WERI-Rb-1 (cell line): Measurements from ENCODE around the gene NUCB2.

ENCODE experiments used
- DNase-seq: peaks from one replicate; pipeline ENCODE4 v3.0.0-alpha.2; 2020
- H3K27ac ChIP-seq: fragments of 250-450 bp; sonication (Bioruptor Pico); 2 replicates; pipeline ENCODE4 v1.5.1; 2020; ENCODE audit warnings: mild to moderate bottlenecking, moderate library complexity
- H3K27me3 ChIP-seq: fragments of 250-450 bp; sonication (Bioruptor Pico); 2 replicates; pipeline ENCODE4 v1.5.1; 2021; ENCODE audit warnings: mild to moderate bottlenecking, low read depth, moderate library complexity; ENCODE audit not compliant: insufficient read depth, severe bottlenecking
- H3K36me3 ChIP-seq: fragments of 250-450 bp; sonication (Bioruptor Pico); 2 replicates; pipeline ENCODE4 v1.5.1; 2020; ENCODE audit warnings: mild to moderate bottlenecking, moderate library complexity
- H3K4me3 ChIP-seq: 2 replicates; pipeline ENCODE4 v1.5.1; 2011; ENCODE audit warnings: low read depth, mild to moderate bottlenecking, control low read depth, low read length
- H3K9me3 ChIP-seq: fragments of 250-450 bp; sonication (Bioruptor Pico); 2 replicates; pipeline ENCODE4 v1.5.1; 2021; ENCODE audit warnings: mild to moderate bottlenecking, moderate library complexity; ENCODE audit not compliant: severe bottlenecking
- CTCF ChIP-seq: IDR thresholded peaks from 2 replicates; pipeline ENCODE4 v1.5.1; 2011; ENCODE audit warnings: low read depth, mild to moderate bottlenecking, control low read depth, inconsistent platforms, low read length

The NUCB2 gene

GRCh38 chr11:17375547-17375946, 99.0 kb downstream of the NUCB2 start:
- DNase-seq, result no peak
- Histone ChIP-seq H3K9me3 (peaks cover 26% of the 10 kb centered on the region), H3K27ac (no peak overlapping the region), H3K27me3 (no peaks in the 10 kb centered on the region), H3K36me3 (peaks cover 38% of the 10 kb centered on the region), H3K4me3 (no peak overlapping the region)
- no peak for TF ChIP-seq CTCF

- H3K9me3 ChIP-seq, result peaks cover 17% of the 10 kb centered on the region
- no peak for DNase-seq
- TF ChIP-seq CTCF, result no peak
- H3K36me3 ChIP-seq, result peaks cover 33% of the 10 kb centered on the region
- no peak overlapping the region for H3K27ac ChIP-seq
- H3K27me3 ChIP-seq, result no peaks in the 10 kb centered on the region
- H3K4me3 ChIP-seq, result no peak overlapping the region
Observed at GRCh38 chr11:17376493-17376892, 100.0 kb downstream of the NUCB2 start.

- Histone ChIP-seq H3K36me3 (peaks cover 15% of the 10 kb centered on the region; the same call in 1 of the 2 replicates), H3K27ac (no peak overlapping the region), H3K4me3 (no peak overlapping the region), H3K9me3 (peaks cover 3% of the 10 kb centered on the region), H3K27me3 (no peaks in the 10 kb centered on the region)
- TF ChIP-seq CTCF, result no peak
- DNase-seq, result no peak
Observed at GRCh38 chr11:17378655-17379054, 102.1 kb downstream of the NUCB2 start.

- Histone ChIP-seq H3K9me3 (peaks cover 3% of the 10 kb centered on the region), H3K36me3 (peaks cover 17% of the 10 kb centered on the region; the same call in 1 of the 2 replicates), H3K4me3 (no peak overlapping the region), H3K27ac (no peak overlapping the region), H3K27me3 (no peaks in the 10 kb centered on the region)
- no peak for TF ChIP-seq CTCF
- DNase-seq, result no peak
Observed at GRCh38 chr11:17379383-17380180, 103.0 kb downstream of the NUCB2 start.

- no peak overlapping the region for H3K4me3 ChIP-seq
- no peaks in the 10 kb centered on the region for H3K27me3 ChIP-seq
- DNase-seq, result no peak
- peaks cover 3% of the 10 kb centered on the region for H3K9me3 ChIP-seq
- H3K36me3 ChIP-seq, result peaks cover 17% of the 10 kb centered on the region; the same call in 1 of the 2 replicates
- TF ChIP-seq CTCF, result no peak
- no peak overlapping the region for H3K27ac ChIP-seq
Observed at GRCh38 chr11:17381156-17381555, 104.6 kb downstream of the NUCB2 start.
